ENCODE data around the gene STX5.
"Not testable (repeated sequence)": the region's sequence is repeated elsewhere in the genome, so short reads cannot be mapped to it uniquely, and the experiment has no call there.

Gene STX5

DNA sequence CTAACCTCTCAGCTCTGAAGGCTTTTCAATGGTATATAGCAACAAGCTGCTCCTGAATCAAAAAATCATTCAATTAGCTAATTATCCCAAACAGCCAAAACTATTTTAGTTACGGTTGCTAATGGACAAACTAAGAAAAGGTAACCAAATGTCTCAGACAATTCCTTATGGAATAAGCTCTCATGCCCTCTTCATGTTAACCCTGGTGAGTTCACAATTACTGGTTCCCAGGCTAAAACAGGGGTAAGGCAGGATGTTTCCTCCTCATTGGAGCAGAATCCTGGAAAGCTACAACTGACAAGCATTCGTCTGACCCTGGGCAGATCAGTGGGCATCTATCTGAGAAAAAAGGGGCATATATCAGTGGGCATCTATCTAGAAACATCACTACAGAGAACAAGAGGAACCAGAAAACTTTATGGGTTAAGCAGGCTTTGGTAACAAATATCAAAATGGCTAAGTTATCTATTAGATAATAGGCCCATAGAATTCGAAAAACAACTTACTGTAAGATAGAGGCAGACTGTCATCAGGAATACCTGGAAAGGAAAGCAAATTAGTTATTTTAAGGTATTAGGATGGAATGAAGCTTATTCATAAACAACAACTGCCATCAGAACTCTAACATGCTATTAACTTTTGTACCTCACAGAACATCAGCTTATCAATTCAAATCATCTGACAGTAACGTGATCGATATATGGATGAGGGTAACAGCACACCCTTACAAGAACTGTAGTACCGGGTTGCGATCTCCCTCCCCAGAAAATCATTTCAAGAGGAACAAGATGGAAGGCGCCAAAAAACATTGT is 22.4 kb upstream of the STX5 start:
- no peak for DNase-seq

DNA sequence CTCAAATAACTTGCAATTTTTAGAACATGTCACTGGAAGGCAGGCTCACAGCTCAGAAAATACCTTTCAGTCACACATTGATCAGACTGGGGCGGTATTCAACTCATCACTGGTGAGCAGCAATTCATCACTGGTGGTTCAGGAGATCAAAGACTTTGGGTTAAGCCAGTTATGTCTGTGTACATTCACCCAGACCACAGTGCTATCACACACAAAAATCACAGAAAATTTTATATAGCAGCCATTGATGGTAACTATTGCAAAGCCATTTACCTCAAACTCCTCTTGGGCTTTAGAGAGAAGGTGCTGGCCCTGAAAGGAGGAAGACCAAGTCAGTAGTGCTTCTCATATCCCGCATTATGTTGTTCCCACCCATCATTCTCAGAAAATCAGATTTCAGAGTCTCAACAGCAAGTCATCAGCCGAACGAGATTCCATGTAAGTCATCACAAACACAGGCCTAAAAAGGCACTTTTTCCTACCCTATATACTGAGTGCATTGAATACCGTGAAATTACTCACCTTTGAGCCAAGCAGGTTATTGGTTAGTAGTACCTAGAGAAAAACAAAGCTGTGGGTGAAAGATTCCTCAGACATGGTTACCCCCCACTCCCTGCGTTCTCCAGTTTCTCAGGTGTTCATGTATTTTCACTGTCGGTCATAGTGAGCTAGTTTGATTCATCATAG is 21.6 kb upstream of the STX5 start:
- no peak for DNase-seq

DNA sequence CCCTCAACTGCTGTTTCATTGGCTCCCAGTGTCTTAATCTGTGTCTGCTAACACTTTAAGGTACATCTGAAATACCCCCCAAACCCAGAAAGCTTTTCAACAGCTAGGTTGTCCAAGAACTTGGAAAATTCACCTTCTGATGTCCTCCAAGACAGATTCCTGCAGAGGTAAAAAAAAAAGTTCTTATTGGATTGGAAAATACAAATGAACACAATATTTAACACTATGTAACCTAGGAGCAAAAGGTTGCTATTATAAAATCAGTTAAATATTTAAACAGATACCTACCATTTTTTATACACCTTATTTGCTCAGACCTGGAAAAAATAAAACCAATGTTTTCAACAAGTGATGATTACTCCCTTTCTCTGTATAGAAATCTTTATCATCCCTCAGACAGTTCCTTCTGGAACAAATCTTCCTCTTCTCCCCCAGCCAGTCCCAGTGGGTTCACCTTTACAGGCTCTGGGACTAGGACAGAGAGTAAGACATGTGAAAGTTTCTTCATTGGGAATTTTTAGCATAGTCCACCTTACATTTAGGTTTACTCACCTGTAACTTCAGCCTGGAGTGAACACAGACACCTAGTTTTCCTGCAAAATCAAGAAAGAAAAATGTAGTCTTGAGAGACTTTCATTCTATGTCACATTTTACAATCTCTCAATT is 20.8 kb upstream of the STX5 start:
- no peak for DNase-seq

DNA sequence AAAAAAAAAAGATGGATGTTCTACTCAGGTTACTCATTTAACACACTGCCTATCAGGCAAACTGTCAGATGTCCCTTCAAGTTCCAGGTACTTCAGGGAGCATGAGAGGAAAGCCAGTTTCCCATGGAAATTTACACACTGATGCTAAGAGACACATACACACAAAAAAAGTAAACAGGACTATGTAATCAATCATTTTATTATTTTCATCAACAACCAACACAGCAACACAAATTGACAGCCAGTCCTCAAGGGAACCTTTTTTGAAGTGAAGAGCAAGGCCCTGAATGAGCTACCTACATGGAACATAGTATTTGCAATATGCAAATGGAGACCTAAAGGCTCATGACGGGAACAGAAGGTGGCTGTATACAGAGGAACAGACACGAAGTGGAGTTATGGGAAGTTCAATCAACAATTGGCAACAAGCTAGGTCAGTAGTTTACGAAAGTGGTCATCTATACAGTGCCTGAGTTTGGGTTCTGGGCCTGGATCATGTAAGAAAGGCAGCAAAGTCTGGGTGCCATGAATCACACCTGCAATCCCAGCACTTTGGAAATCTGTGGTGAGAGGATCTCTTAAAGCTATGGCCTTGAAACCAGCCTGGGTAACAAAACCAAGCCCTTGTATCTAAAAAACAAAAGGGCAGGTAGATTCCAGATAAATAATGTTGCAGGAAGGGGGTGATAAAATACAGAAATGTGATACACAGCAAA is 20.1 kb upstream of the STX5 start:
- DNase-seq, result no peak

DNA sequence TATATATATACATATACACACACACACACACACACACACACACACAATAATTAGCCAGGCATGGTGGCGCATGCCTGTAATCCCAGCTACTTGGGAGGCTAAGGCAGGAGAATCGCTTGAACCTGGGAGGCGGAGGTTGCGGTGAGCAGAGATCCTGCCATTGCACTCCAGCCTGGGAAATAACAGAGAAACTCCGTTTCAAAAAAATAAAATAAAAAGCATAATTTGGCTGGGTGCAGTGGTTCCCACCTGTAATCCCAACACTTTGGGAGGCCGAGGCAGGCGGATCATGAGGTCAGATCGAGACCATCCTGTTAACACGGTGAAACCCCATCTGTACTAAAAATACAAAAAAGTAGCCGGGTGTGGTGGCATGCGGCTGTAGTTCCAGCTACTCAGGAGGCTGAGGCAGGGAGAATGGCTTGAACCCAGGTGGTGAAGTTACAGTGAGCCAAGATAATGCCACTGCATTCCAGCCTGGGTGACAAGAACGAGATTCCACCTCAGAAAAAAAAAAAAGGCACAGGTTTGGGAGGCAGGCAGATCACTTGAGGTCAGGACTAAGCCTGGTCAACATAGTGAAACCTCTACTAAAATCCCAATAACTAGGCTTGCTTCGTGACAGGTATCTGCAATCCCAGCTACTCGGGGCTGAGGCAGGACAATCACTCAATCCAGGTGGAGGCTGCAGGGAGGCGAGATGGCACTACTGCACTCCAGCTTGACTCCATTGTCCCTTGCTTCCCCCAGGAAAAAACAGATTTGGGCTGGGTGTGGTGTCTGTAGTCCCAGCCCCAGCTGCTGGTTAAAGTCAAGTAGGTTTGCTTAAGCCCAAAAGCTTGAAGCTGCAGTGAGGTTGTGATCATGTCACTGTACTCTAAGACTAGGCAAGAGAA is 19.3 kb upstream of the STX5 start:
- DNase-seq, result no peak

DNA sequence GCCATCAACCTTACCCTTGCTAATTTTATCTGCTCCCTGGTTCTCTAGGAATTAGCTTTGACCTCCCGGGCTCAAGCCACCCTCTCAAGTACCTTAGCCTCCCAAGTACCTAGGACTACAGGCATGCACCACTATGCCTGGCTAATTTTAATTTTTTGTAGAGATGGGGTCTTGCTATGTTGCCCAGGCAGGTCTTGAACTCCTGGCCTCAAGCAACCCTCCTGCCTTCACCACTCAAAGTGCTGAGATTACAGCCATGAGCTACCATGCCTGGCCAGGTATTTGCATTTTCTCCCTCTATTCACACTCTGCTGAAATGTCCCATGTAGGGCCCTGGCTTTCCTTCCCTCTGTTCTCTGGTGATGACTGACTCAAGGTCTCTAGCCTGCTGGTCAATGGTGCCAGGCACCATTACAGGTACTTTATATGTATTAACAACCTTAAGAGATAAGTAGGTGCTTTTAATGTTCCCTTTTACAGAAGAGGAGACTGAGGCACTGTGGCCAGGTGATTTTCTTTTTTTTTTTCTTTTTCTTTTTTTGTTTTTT is 16.0 kb upstream of the STX5 start:
- DNase-seq, result no peak

DNA sequence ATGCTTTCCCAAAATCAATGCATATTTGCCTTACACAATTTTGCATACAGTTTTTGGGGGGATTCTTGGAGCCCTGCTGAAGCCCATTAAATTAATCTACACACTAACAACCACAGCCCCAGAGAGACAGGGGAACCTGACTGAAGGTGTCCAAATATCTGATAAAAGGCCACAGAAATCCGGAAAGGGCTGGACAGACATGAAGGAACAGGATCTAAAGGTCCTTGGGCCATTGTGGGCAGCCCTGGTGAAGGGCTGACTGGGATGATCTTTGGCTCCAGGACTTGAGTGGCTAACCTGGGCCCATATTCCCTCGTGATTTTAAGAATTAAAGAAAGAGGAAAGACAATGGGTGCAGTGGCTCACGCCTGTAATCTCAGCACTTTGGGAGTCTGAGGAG is 14.3 kb upstream of the STX5 start:
- no peak for DNase-seq

DNA sequence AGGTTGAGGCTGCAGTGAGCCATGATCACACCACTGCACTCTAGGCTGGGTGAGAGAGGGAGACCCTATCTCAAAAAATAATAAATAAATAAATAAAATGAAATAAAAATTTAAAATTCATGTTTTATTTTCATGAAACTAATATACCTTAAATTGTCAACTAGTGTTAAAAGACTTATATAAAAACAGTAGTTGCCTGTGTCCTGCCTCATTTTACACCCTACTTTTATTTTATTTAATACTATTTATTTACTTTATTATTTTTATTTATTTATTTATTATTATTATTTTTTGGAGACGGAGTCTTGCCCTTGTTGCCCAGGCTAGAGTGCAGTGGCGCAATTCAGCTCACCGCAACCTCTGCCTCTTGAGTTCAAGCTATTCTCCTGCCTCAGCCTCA is 12.3 kb upstream of the STX5 start:
- DNase-seq, result no peak

DNA sequence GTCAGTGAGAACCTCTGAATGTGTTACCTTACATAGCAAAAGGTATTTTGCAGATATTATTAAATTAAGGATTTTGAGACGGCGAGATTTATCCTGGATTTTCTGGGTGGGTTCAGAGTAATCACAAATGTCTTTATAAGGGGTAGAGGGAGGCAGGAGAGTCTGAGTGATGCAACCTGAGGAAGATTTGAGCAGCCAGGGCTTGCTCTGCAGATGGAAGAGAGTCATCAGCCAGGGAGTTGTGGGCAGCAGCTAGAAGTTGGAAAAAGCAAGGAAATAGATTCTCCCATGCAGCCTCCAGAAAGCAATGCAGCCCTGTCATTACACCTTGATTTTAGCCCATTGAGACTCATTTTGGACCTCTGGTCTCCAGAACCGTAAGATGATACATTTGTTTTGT is 11.6 kb upstream of the STX5 start:
- no peak for DNase-seq

DNA sequence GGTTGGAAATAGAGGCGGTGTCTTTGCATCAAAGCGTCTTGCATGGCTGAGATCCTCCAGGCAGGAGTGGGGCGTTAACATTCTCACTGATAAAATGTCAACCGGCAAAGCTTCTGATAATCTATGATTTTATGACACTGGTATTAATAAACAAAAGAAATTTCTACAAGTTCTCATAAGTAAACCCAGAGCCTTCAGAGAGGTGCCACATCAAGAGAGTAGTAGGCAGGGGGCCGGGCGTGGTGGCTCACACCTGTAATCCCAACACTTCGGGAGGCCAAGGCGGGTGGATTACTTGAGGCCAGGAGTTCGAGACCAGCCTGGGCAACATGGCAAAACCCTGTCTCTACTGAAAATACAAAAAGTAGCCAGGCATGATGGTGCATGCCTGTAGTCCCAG is 11.0 kb upstream of the STX5 start:
- DNase-seq, result not testable (repeated sequence)

DNA sequence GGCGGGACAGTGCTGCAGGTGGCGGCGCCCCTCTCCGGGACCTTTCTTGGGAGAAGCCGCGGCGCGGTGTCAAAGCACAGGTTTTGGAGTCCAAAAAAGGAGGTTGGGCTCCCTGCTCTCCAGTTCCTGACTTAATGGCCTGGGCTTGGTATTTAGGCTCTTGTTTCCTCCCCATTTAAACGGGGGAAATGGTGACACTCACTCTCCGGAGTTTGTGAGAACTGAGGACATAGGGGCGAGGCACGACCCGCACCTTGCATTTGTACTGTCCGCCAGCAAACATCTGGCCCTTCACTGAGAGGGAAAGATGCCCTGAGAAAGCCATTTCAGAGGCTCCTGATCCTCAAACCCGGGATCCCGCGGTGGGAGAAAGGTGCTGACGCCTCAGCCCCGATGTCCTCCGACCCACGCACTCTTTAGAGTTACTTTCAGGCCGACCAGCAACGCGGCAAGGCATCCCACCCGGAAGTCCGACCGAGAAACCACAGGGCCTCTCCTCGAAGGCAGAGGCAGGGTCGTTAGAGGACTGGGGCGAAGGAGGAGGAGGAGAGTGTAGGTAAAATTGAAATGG is 10.4 kb upstream of the STX5 start:
- peak; percentile 76 for DNase-seq

DNA sequence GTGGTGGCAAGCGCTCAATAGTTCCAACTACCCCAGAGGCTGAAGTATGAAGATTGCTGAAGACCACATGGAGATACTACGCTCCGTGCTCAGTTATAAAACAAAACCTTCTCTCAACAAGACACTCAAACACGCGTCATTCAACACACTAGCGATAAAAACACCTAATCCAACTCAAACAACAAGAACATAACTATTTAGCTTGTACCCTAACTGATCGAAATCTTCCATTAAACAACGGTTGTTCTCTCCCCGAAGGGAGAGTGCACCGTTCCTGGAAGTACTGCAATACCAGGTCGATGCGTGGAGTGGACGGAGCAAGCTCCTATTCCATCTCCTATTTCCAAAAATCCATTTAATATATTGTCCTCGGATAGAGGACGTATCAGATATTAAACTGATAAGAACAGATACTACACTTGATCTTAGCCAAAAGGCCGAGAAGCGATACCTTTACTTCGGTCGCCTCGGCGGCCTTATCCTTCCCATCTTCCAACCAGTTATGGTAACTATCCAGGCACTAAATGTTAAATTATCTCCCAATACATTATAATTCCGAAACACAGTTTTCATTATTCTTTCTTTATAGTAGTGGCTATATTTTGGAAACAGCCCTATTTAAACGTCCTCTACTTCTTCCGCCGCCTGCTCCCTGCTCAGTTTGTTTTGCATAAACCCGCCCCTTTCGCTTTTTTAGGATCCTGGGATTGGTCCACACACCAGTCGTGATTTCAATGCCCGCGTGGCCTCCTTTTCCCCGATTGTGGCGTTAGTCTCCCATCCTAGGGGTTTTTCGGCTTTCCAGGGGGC is 9.7 kb upstream of the STX5 start:
- DNase-seq, result peak; percentile 93

DNA sequence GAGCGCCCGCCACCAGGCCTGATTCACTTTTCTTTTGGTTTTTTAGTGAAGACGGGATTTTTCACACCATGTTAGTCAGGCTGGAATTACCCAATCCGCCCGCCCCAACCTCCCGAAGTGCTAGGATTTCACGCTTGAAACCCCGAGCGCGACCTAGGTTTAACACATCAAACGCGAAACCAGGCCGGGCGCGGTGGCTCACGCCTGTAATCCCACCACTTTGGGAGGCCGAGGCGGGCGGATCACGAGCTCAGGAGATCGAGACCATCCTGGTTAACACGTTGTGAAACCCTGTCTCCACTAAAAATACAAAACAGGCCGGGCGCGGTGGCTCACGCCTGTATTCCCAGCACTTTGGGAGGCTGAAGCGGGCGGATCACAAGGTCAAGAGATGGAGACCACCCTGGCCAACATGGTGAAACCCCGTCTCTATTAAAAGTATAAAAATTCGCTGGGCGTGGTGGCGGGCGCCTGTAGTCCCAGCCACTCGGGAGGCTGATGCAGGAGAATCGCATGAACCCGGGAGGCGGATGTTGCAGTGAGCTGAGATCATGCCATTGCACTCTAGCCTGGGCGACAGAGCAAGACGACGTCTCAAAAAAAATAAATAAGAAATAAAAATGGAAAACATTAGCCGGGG is 9.0 kb upstream of the STX5 start:
- peak; percentile 93 for DNase-seq

DNA sequence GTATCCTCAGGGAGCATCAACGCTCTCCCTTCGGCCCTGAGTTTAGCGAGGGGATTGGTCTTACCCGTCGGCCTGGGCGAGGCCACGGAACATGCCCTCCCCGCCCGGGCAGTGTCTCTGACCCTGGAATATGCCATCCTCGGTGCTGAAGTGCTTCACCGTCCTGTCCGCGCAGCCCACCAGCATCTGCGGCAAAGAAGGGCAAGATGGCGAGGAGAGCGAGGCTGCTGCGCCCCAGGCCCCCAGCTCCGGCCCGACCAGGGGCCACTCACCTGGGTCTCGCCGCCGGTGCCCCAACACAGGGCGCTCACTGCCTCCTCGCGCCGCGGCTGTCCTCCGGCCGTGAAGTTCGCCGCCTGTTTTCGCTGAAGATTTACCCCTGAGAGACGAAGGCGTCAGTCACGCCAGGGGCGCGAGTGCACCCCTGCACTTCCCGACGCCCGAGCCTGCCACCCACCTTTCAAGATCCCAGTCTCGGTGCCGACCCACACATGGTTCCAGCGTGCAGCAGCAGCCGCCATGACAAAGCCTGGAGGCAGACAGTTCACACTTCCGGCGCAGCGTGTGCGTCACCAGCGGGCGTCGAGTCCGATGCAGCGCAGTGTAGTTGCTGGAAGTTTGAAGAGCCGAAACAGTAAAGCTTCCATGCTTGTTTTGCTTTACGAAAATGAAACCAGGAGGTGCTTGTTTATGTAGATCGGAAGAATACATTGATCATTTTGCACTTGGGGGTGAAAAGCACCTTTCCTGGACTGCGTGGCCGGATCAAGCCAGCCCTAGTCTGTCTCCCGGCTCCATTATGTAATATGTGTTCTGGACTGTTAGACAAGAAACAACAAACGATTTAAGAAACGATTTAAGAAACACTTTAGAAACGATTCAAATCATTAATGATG is 7.4 kb upstream of the STX5 start, which contains the start of gene WDR74:
Gene WDR74 (minus strand): TSS at position 541 of the 896 bp plus-strand sequence. CDS start 20 bp downstream, at position 521.
- peak; percentile 97 for DNase-seq

DNA sequence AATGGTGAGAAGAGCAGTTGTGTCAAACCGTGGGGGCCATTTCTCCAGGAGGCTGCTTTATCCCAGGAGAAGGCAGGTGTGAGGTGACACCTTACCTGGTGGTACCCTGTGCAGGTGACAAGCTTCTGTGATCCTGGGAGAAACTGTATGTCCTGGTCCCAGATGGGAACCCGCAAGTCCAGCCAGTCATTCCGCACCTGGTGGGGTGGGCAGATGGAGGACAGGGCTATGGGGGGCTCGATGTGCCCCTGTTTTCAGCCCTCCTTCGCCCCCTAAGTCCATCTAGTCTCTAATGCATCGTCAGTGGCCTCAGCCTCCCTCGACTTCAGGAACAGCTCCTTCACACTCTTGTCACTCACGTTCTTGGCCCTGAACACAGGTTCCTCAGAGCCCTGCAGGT is 3.5 kb upstream of the STX5 start:
- DNase-seq, result no peak

DNA sequence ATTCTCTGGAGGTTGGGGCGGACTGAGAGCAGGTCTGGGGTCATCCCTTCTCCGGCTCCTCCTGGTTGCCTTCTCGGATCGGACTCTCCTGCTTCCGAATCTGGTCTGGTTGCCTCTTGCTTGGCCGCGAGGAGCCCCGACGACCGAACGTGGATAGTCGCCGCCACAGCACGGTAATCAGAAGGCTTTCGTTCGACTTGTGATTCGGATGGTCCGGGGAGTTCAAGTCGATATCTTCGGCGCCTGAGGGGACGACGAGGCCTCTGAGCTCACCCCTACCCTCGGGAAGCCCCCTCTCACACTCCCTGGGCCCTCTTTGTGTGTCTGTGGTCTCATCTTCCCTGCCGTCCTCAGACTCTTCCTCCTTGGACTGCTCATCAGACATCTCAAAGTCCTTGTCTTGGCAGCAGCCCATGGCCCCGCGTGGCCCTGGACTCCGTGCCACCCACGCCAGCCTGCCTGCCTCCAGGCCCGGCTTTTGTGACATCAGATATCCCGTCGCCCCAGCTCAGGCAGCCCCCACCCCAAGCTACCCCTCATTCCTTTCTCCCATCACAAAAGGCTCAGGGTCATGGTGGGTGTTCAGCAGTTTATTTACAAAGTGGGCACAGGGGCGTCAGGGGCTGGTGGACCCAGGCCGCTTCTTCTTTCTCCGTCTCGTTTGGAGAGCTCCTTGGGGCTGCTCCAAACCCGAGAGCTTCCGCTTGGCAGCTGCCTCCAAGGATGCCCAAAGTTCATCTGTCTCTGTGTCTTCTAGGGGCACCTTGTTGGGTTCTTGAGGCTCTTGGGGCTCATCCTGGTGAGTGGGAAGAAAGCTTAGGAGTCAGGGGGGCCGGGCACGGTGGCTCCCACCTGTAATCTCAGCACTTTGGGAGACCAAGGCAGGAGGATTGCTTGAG is 734 bp upstream of the STX5 start, which contains the start of gene TEX54:
Gene TEX54 (minus strand): TSS at position 506 of the 899 bp plus-strand sequence.
- DNase-seq, result peak; percentile 66

DNA sequence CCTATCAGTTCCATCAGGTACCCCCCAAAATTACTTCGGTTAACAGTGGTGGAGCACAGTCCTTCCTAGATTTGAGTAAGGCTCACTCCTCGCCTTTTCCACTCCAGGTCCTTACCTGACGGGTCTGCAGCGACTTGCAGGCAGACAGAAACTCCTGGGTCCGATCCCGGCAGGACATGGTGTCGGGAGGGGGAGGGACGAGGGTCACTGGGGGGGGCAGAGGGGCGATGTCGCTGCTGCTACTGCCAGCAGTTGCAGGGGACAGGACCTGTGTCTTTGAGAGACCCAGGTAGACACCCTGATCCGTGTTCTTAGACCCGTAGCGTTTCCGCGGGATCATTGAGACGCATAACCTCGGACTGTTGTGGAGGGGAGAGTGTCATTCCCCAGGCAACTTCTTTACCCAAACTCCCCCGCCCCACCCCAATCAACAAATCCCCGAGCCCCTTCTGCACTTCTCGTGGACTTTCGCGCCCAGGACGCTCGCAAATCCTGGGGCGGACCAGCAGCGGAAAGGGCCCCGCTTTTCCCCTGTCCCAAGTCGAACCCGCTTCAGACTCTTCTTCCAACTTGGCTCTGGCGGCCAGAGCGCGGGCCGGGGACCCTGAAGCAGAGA is 839 bp downstream of the STX5 start:
- DNase-seq, result no peak
